Measurements from ENCODE around the gene AADACL2. TPM values are rescaled to one million over a fixed set of nuclear protein-coding genes. Genes with fewer than 3 reads are reported as not detected.

AADACL2 gene
- total RNA-seq, 1 experiment from 2014 or later: not detected

- Mint-ChIP-seq H3K4me3 (ENCODE audit: low read depth, unreplicated experiment) (no peak overlapping the region), H3K9me3 (ENCODE audit: low read depth, unreplicated experiment) (no peaks in the 10 kb centered on the region), H3K36me3 (ENCODE audit: insufficient read depth, unreplicated experiment) (no peaks in the 10 kb centered on the region), H3K4me1 (ENCODE audit: low read depth, unreplicated experiment) (peaks cover 33% of the 10 kb centered on the region), H3K27ac (ENCODE audit: unreplicated experiment) (no peak overlapping the region), H3K27me3 (ENCODE audit: unreplicated experiment) (no peaks in the 10 kb centered on the region)
- intact Hi-C loops (cut with micrococcal nuclease; ENCODE audit: unreplicated experiment): no loop called here
- CTCF ChIA-PET: no interaction called here
- DNase-seq: no peak
- no peak for TF ChIP-seq CTCF (IDR thresholded peaks at IDR 0.05; ENCODE audit: unreplicated experiment)
- BruUV-seq (replicated peaks): no TSS peak
These were observed 58.7 kb downstream of the AADACL2 start for GRCh38 chr3:151792411-151792810.

GRCh38 chr3:151793636-151794035 is 59.9 kb downstream of the AADACL2 start:
- no peak for DNase-seq
- no peak overlapping the region for H3K4me3 Mint-ChIP-seq (ENCODE audit: low read depth, unreplicated experiment)
- CTCF ChIA-PET: interaction anchor here (0.9 to 1.1 kb wide), 4 partner anchors 9 to 96 kb away, joined by 3 to 4 read pairs (median 3); no protein-coding TSS in a partner anchor
- H3K27me3 Mint-ChIP-seq (ENCODE audit: unreplicated experiment): no peaks in the 10 kb centered on the region
- no peak for TF ChIP-seq CTCF (IDR thresholded peaks at IDR 0.05; ENCODE audit: unreplicated experiment)
- peaks cover 33% of the 10 kb centered on the region for H3K4me1 Mint-ChIP-seq (ENCODE audit: low read depth, unreplicated experiment)
- H3K27ac Mint-ChIP-seq (ENCODE audit: unreplicated experiment): peak overlapping the region; percentile 41
- H3K36me3 Mint-ChIP-seq (ENCODE audit: insufficient read depth, unreplicated experiment): no peaks in the 10 kb centered on the region
- BruUV-seq (replicated peaks): no TSS peak
- no peaks in the 10 kb centered on the region for H3K9me3 Mint-ChIP-seq (ENCODE audit: low read depth, unreplicated experiment)
- intact Hi-C loops (cut with micrococcal nuclease; ENCODE audit: unreplicated experiment): loop anchor here (2.0 kb wide), 1 partner anchor 23 kb away; no protein-coding TSS in a partner anchor

- peaks cover 33% of the 10 kb centered on the region for H3K4me1 Mint-ChIP-seq (ENCODE audit: low read depth, unreplicated experiment)
- CTCF ChIA-PET: interaction anchor here (0.9 to 1.1 kb wide), 4 partner anchors 9 to 96 kb away, joined by 3 to 4 read pairs (median 3); no protein-coding TSS in a partner anchor
- peak; percentile 24 for DNase-seq
- intact Hi-C loops (cut with micrococcal nuclease; ENCODE audit: unreplicated experiment): loop anchor here (2.0 kb wide), 1 partner anchor 23 kb away; no protein-coding TSS in a partner anchor
- H3K36me3 Mint-ChIP-seq (ENCODE audit: insufficient read depth, unreplicated experiment): no peaks in the 10 kb centered on the region
- no peak for TF ChIP-seq CTCF (IDR thresholded peaks at IDR 0.05; ENCODE audit: unreplicated experiment)
- H3K27me3 Mint-ChIP-seq (ENCODE audit: unreplicated experiment): no peaks in the 10 kb centered on the region
- no peak overlapping the region for H3K4me3 Mint-ChIP-seq (ENCODE audit: low read depth, unreplicated experiment)
- H3K27ac Mint-ChIP-seq (ENCODE audit: unreplicated experiment): peak overlapping the region; percentile 41
- no peaks in the 10 kb centered on the region for H3K9me3 Mint-ChIP-seq (ENCODE audit: low read depth, unreplicated experiment)
- no TSS peak for BruUV-seq (replicated peaks)
These were observed 60.4 kb downstream of the AADACL2 start for GRCh38 chr3:151794080-151794479.

- Mint-ChIP-seq H3K27ac (ENCODE audit: unreplicated experiment) (no peak overlapping the region), H3K36me3 (ENCODE audit: insufficient read depth, unreplicated experiment) (no peaks in the 10 kb centered on the region), H3K4me1 (ENCODE audit: low read depth, unreplicated experiment) (peaks cover 30% of the 10 kb centered on the region), H3K9me3 (ENCODE audit: low read depth, unreplicated experiment) (no peaks in the 10 kb centered on the region), H3K27me3 (ENCODE audit: unreplicated experiment) (no peaks in the 10 kb centered on the region), H3K4me3 (ENCODE audit: low read depth, unreplicated experiment) (no peak overlapping the region)
- DNase-seq: no peak
- no TSS peak for BruUV-seq (replicated peaks)
- intact Hi-C loops (cut with micrococcal nuclease; ENCODE audit: unreplicated experiment): loop anchor here (2.0 kb wide), 1 partner anchor 24 kb away; no protein-coding TSS in a partner anchor
- TF ChIP-seq CTCF (IDR thresholded peaks at IDR 0.05; ENCODE audit: unreplicated experiment): no peak
- CTCF ChIA-PET: no interaction called here
These were observed 61.5 kb downstream of the AADACL2 start for GRCh38 chr3:151795276-151795675.
